HG02943 (cell line): ENCODE data around the gene RBMS3.
"Not testable (repeated sequence)": the region's sequence is repeated elsewhere in the genome, so short reads cannot be mapped to it uniquely, and the experiment has no call there.

ENCODE experiments used
- ATAC-seq: cut with Tn5 transposase; IDR thresholded peaks from one replicate; pipeline ENCODE4 v1.9.1; 2021; ENCODE audit warnings: mild to moderate bottlenecking, low read depth, moderate library complexity; ENCODE audit not compliant: unreplicated experiment

Gene RBMS3

DNA sequence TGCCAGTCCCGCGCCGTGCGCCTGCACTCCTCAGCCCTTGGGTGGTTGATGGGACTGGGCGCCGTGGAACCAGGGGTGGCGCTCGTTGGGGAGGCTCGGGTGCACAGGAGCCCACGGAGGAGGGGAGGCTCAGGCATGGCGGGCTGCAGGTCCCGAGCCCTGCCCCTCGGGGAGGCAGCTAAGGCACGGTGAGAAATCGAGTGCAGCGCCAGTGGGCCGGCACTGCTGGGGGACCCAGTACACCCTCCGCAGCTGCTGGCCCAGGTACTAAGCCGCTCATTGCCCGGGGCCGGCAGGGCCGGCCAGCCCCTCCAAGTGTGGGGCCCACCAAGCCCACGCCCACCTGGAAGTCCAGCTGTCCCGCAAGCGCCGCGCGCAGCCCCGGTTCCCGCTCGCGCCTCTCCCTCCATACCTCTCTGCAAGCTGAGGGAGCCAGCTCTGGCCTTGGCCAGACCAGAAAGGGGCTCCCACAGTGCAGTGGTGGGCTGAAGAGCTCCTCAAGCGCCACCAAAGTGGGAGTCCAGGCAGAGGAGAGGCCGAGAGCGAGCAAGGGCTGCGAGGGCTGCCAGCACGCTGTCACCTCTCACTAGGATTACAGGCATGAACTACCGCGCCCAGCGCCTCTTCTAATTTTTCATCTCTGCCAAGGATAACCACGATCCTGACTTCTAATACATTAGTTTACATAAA, 192.8 kb downstream of the RBMS3 start:
- ATAC-seq: not testable (repeated sequence)

DNA sequence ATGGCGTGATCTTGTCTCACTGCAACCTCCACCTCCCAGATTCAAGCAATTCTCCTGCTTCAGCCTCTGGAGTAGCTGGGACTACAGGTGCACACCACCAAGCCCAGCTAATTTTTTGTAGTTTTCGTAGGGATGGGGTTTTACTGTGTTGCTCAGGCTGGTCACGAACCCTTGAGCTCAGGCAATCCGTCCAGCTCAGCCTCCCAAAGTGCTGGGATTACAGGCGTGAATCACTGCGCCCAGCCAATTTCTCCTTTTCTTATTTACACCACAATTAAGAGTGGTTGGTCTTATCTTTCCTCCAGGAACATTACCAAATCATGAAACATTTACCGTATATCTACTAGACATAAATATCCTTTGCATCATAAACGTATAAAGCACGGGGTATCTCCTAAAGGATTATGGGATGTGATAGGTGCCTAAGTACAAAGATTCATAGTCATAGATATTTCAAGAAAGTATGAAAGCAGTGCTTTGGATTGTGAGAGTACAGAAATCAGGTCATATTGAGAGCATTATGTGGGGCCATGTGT, 194.5 kb downstream of the RBMS3 start:
- no peak for ATAC-seq

DNA sequence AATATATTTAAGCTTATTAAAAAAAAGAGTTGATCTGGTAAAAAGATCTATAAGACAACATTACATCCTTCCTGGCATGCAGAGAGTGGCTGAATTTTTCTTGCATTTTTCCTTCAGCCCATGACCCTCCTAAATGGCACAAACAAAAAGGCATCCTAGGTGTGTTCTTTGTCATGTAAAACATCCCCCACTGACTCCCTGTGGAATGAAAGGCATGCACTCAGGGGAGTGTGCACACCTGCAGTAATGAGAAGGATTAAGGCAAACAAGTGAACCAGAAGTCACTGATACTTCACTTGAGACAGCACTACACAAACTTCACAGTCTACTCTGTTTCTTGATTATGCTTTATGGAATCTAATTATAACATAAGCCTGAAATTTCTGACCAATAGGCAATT, 195.0 kb downstream of the RBMS3 start:
- ATAC-seq: no peak

DNA sequence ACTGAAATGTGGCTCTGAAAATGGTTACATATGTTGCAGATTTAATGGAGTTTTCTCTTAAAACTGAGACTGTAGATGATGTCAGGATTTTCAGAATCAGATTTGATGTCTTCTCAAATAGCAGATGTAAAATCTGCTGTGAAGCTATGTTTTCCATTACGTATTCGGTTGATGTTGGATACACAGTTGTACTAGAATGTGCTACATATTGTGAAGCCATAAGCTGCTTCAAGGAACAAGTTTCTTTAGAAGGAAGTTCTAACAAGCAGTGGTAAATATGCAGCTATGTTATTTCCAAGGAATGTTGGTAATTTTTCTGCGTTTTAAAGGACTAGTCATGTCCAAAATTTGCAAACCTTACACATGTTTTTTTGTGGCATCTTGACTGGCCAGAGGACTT, 197.7 kb downstream of the RBMS3 start:
- no peak for ATAC-seq

- ATAC-seq: no peak
Observed at GRCh38 chr3:29481249-29481648, 200.4 kb downstream of the RBMS3 start.

DNA sequence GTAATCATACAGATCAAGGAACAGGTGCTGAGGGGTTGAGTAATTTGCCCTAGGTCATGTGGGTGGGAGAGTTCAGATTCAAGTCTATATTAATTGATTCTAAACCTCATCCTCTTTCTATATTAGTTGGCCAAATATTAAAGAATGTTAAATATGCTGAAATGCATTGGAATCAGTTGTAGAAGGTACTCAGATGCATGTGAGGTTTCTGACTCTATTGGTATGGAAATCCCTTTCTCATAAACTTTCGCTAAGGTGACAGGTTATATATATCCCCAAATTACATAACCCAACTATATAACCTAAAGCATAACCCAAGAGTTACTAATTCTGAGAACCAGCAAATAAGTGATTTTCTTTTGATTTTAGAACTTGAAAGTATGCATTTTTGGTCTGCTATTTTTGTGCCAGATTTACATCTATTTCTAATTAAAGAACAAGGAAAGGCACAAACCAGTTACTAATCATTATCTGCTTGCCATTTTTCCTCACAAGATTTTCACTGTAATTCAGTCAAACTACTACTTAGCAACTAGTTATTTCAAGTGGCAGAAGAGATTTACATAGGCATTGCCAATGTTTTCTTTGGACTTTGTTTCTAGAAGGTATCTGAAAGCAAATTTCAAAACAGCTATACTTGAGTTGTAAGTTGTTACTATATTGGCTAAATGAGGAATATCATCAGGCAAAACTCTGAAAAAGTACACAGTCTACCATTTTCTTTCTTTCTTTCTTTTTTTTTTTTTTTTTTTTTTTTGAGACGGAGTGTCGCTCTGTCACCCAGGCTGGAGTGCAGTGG, 201.3 kb downstream of the RBMS3 start:
- ATAC-seq: no peak

GRCh38 chr3:29484633-29485032, 203.8 kb downstream of the RBMS3 start:
- no peak for ATAC-seq

- ATAC-seq: no peak
Observed at GRCh38 chr3:29486096-29486495, 205.2 kb downstream of the RBMS3 start.

GRCh38 chr3:29486917-29487316, 206.0 kb downstream of the RBMS3 start:
- ATAC-seq: no peak

GRCh38 chr3:29488922-29489321, 208.1 kb downstream of the RBMS3 start:
- ATAC-seq: no peak

- no peak for ATAC-seq
Observed at GRCh38 chr3:29493109-29493508, 212.2 kb downstream of the RBMS3 start.

DNA sequence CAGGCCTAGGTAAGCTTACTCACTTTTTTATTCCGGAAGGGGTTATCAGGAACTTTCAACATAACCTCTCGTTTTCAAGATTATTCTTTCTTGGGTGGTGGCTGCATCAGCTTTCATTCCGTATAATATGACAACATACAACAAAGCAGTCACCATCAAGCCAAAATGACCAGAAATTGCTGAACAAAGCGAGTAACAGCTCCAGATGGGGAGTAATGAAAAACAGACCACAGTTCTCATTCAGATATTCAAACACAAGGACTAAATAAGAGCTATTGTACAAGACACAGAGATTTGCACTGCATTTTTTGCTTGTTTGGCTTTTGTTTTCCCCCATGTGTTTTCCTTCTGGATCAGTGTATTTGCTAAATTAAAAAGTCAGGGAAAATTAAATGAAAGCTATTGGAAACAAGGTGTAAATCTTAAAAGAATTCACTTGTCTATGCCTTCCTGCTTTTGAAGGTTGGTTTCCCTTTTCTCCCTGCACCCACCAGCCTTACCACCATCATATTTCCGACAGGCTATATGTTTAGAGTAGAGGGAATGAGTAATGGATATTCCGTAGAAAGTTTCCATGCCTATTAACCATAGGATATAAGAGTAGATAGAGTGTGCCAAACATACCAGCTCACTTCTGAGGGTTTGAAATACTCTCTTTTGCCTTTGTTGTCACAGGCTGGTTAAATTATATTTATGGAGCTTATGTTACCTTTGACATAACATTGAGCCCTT, 213.6 kb downstream of the RBMS3 start:
- ATAC-seq: no peak

DNA sequence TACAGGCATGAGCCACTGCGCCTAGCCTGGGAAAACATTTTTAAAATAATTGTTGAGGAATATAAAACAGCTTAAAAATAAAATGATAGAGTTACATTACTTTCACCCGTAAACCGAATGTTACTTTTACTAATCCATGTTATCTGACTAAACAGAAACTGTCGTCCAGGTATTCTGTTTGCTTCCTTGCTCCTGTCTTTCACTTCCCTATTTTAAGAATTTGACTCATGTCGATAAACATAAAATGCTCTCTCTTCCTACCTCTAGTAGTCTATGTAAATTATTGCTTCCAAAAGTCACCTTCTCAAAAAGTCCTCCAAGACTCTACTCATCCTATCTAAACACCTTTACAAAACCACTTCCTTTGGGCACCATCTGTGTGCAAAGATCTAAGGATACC, 216.4 kb downstream of the RBMS3 start:
- ATAC-seq: no peak

DNA sequence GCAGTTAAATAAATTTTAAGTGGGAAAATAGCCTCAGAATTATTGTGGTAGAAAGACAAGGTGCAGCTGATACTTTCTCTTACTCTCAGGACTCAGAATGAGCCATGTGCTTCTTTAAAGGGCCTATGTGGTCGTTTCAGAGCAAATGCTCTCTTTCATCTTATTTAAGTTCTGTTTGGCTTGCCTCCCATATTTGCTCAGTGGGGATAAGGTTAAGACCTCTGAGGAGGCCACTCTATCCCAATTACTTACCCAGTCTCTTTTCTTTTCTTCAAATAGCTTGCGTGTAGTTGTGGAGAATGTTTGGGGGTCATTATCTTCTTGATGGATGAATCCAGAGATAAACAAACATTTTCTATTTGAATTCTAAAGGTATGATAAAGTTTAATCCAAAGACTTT, 221.9 kb downstream of the RBMS3 start:
- no peak for ATAC-seq

DNA sequence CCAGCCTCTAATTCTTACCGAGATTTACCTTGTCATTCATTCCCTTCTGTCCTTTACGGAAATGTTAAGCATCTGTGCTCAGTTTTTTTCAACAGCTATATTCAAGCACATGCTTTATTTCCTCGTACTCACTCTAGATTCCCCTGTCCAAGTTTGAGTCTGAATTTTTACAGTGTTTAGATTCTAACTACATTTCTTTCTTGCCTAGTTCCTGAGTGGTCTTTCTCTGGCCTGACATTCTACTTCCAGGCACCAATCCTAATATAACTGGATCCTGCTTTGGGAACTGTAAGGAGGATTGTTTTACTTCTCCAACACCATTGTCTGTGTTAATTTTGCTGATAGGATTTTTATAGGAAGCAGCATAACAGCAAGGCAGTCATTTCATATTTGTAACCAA, 222.4 kb downstream of the RBMS3 start:
- ATAC-seq: no peak

DNA sequence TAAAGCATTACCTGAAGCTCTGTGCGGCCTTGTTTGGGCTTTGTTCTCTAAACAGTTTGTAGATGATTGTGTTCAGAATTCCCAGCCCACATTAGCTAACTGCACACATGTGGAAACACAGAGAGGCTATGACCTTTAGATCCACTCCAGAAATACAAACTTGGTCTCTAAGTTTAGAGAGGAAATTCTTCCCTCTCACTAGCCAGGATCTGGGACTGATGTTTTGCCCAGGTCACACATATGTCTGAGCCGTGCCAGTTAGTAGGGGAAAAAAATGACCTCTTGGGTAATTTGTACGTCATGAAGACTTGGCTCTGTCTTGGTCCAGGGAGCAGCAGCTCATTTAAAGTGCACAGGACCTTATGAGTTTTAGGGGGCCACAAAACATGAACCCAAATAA, 223.1 kb downstream of the RBMS3 start:
- no peak for ATAC-seq

GRCh38 chr3:29506502-29506901, 225.6 kb downstream of the RBMS3 start:
- ATAC-seq: no peak

DNA sequence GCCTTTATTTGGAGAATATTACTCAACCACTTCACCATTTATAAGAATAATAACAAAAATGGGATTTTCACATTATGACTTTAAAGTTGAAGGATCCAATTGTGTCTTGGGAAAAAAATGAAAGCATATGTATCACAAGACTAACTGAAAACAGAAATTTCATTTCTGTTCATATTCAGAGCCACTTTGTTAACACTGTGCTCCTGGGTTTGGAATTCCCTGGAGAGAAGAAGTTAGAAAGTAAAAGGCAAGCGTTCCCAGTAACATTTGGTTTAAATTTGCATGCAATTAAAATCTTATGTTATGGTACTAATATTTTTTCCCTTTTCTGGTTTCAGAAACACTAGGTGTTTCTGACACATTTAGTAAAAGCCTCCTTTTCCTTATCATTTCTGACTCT, 230.8 kb downstream of the RBMS3 start:
- no peak for ATAC-seq

- no peak for ATAC-seq
Observed at GRCh38 chr3:29512641-29513040, 231.8 kb downstream of the RBMS3 start.

DNA sequence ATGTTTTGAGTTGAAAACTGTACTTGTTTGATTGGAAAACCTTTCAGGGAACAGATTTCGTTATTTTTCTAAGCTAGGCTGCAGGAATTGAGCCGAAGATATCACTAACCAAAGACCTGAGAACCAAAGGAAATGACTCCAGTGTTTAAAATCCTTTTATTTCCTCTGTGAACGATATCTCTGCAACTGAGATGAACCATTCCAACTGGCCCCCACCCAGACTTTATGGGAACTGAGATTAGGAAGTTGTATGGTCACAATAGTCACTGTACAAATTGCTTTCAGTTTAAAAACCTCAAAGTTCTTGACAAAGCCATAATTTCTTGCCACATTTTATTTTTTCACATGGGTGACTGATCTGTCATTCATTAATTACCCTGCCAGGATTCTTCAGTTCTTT, 232.4 kb downstream of the RBMS3 start:
- no peak for ATAC-seq

DNA sequence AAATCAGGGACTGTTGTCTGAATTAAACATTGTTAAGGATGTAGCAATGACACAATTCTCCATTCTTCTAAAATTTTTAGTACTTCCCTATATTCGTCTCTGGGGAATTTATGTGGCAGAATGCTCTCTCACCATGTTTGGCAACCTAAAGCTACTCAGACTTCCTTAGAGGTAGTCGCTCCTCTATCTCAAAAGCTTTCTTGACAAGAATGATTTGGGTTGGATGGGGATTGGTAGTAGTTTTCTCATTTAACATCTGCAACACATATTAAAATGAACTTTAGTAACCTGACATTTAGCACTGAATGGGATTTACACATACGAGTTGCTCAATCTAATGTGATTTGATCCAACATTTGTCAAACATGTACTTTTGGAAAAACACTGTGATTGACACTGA, 233.3 kb downstream of the RBMS3 start:
- no peak for ATAC-seq
